CD4-positive, alpha-beta memory T cell (primary cell): ENCODE results near the gene PLET1. TPM values are rescaled to one million over a fixed set of nuclear protein-coding genes. Genes with fewer than 3 reads are reported as not detected.
"Not testable (repeated sequence)": the region's sequence is repeated elsewhere in the genome, so short reads cannot be mapped to it uniquely, and the experiment has no call there.

ENCODE experiments used
- CTCF ChIA-PET: fragments of 350-600 bp; sonication (Branson Sonifier 250); formaldehyde crosslinking; loops from one replicate; lab custom pipeline; 2021; ENCODE audit warnings: inconsistent platforms; ENCODE audit not compliant: partially characterized antibody; lab: Charles Lee
- POLR2A ChIA-PET: fragments of 350-600 bp; sonication (Branson Sonifier 250); formaldehyde crosslinking; loops from one replicate; lab custom pipeline; 2021; ENCODE audit not compliant: partially characterized antibody; lab: Charles Lee
- DNase-seq, 5 donors: peaks; one replicate each; pipeline versions ENCODE4 v3.0.0 to v3.0.0-alpha.2; 2020 to 2022; ENCODE audit warnings: mixed read lengths in 1 of 5
- H3K27ac ChIP-seq: one replicate; pipeline ENCODE4 v1.7.0; 2013; ENCODE audit warnings: low read depth, low read length
- H3K27me3 ChIP-seq: 2 replicates; pipeline ENCODE4 v1.7.0; 2013; ENCODE audit warnings: mild to moderate bottlenecking, low read length, moderate library complexity; ENCODE audit not compliant: insufficient read depth
- H3K36me3 ChIP-seq: 2 replicates; pipeline ENCODE4 v1.7.0; 2013; ENCODE audit warnings: mild to moderate bottlenecking, low read length, moderate library complexity; ENCODE audit not compliant: insufficient read depth
- H3K4me1 ChIP-seq: 2 replicates; pipeline ENCODE4 v1.7.0; 2013; ENCODE audit warnings: mild to moderate bottlenecking, low read length, moderate library complexity; ENCODE audit not compliant: insufficient read depth
- H3K4me3 ChIP-seq, 2 donors: one replicate each; pipeline ENCODE4 v1.7.0; 2013; ENCODE audit warnings: low read length in 2 of 2, mild to moderate bottlenecking in 1 of 2
- H3K9me3 ChIP-seq, 2 donors: one replicate each; pipeline ENCODE4 v1.7.0; 2013; ENCODE audit warnings: low read length in 2 of 2, control low read depth in 1 of 2; ENCODE audit not compliant: control insufficient read depth in 1 of 2
- H3K27ac Mint-ChIP-seq, 7 donors: one replicate each; pipeline ENCODE4 v1.8.0; 2020 to 2021; ENCODE audit warnings: mixed read lengths in 7 of 7, mild to moderate bottlenecking in 6 of 7, inconsistent platforms in 3 of 7, moderate library complexity in 3 of 7
- H3K27me3 Mint-ChIP-seq, 2 donors: one replicate each; pipeline ENCODE4 v1.8.0; 2020 to 2021; ENCODE audit warnings: mixed read lengths in 2 of 2
- H3K36me3 Mint-ChIP-seq, 2 donors: one replicate each; pipeline ENCODE4 v1.8.0; 2020 to 2021; ENCODE audit warnings: mixed read lengths in 2 of 2, inconsistent platforms in 1 of 2, mild to moderate bottlenecking in 1 of 2
- H3K4me1 Mint-ChIP-seq, 4 donors: one replicate each; pipeline ENCODE4 v1.8.0; 2020 to 2021; ENCODE audit warnings: mixed read lengths in 4 of 4, mild to moderate bottlenecking in 1 of 4
- H3K4me3 Mint-ChIP-seq, 8 donors: one replicate each; pipeline ENCODE4 v1.8.0; 2020 to 2021; ENCODE audit warnings: mixed read lengths in 8 of 8, mild to moderate bottlenecking in 7 of 8, moderate library complexity in 6 of 8, inconsistent platforms in 3 of 8
- H3K9me3 Mint-ChIP-seq, 8 donors: one replicate each; pipeline ENCODE4 v1.8.0; 2020 to 2021; ENCODE audit warnings: mixed read lengths in 8 of 8, mild to moderate bottlenecking in 5 of 8, inconsistent platforms in 3 of 8, moderate library complexity in 1 of 8
- intact Hi-C: fragments of 100-400 bp; cut with micrococcal nuclease; formaldehyde crosslinking; loops from one replicate; pipeline ENCODE4 v1.15.1; 2023
- polyA plus RNA-seq, 2 donors: library from polyadenylated mRNA; unstranded; fragments of 300-500 nt; fragmentation: Illumina TruSeq; gene quantifications; one replicate each; pipeline ENCODE4 v1.2.3, GENCODE V29; 2021
- total RNA-seq, 2 experiments: library from RNA; stranded (reverse); gene quantifications; one replicate each; pipeline ENCODE4 v1.2.3, GENCODE V29; 2021

PLET1 gene
- total and polyA plus RNA-seq, 4 experiments from 2014 or later, result not detected

- H3K27me3 ChIP-seq, result no peaks in the 10 kb centered on the region
- peaks cover 0 to 6% of the 10 kb centered on the region in 2 donors for H3K27me3 Mint-ChIP-seq
- no peak overlapping the region for H3K27ac Mint-ChIP-seq
- peaks cover 0 to 5% of the 10 kb centered on the region in 2 donors for H3K36me3 Mint-ChIP-seq
- ChIA-PET CTCF (no interaction called here), POLR2A (no interaction called here)
- H3K9me3 Mint-ChIP-seq, result no peaks in the 10 kb centered on the region
- no peak overlapping the region for H3K4me3 ChIP-seq
- DNase-seq, result no peak
- no peaks in the 10 kb centered on the region for H3K4me1 ChIP-seq
- H3K4me1 Mint-ChIP-seq, result peaks cover 0 to 20% (median 6%) of the 10 kb centered on the region in 4 donors
- intact Hi-C loops, result no loop called here
- H3K9me3 ChIP-seq, result no peaks in the 10 kb centered on the region
- no peaks in the 10 kb centered on the region for H3K36me3 ChIP-seq
- H3K4me3 Mint-ChIP-seq, result peak overlapping the region in 1 of 8 donors; percentile 65
- no peak overlapping the region for H3K27ac ChIP-seq
Observed at GRCh38 chr11:112210890-112211289, 49.8 kb downstream of the PLET1 start.

- POLR2A ChIA-PET, result no interaction called here
- CTCF ChIA-PET, result interaction anchor here (0.6 kb wide), 1 partner anchor 73 kb away, joined by 5 read pairs; no protein-coding TSS in a partner anchor
- Histone ChIP-seq H3K27ac (no peak overlapping the region), H3K4me1 (no peaks in the 10 kb centered on the region), H3K36me3 (no peaks in the 10 kb centered on the region), H3K9me3 (no peaks in the 10 kb centered on the region), H3K4me3 (no peak overlapping the region), H3K27me3 (no peaks in the 10 kb centered on the region)
- Mint-ChIP-seq H3K9me3 (peaks cover 0 to under 1% (median 0%) of the 10 kb centered on the region in 8 donors), H3K36me3 (peaks cover 0 to 12% of the 10 kb centered on the region in 2 donors), H3K4me1 (peaks cover 0 to 3% (median under 1%) of the 10 kb centered on the region in 4 donors), H3K27ac (no peak overlapping the region), H3K27me3 (peaks cover 3% of the 10 kb centered on the region in 2 donors), H3K4me3 (no peak overlapping the region)
- no peak for DNase-seq
- intact Hi-C loops, result no loop called here
Observed at GRCh38 chr11:112206071-112206470, 54.6 kb downstream of the PLET1 start.

- no peaks in the 10 kb centered on the region for H3K36me3 ChIP-seq
- no peak overlapping the region for H3K4me3 ChIP-seq
- no peak for DNase-seq
- Mint-ChIP-seq H3K27me3 (peaks cover 4 to 7% of the 10 kb centered on the region in 2 donors), H3K27ac (no peak overlapping the region), H3K4me3 (no peak overlapping the region), H3K36me3 (peaks cover 0 to 7% of the 10 kb centered on the region in 2 donors), H3K9me3 (peaks cover 0 to 8% (median 0%) of the 10 kb centered on the region in 8 donors), H3K4me1 (no peaks in the 10 kb centered on the region)
- H3K9me3 ChIP-seq, result no peaks in the 10 kb centered on the region
- H3K27ac ChIP-seq, result no peak overlapping the region
- ChIA-PET POLR2A (no interaction called here), CTCF (no interaction called here)
- H3K27me3 ChIP-seq, result no peaks in the 10 kb centered on the region
- intact Hi-C loops, result no loop called here
- H3K4me1 ChIP-seq, result no peaks in the 10 kb centered on the region
Observed at GRCh38 chr11:112200252-112200651, 60.4 kb downstream of the PLET1 start.

GRCh38 chr11:112199101-112199500 lies 61.6 kb downstream of the PLET1 start:
- DNase-seq, H3K4me1 Mint-ChIP-seq, H3K27me3 Mint-ChIP-seq, H3K9me3 ChIP-seq, H3K4me1 ChIP-seq, H3K9me3 Mint-ChIP-seq, H3K4me3 ChIP-seq, H3K27ac ChIP-seq, H3K27ac Mint-ChIP-seq, H3K27me3 ChIP-seq, H3K36me3 ChIP-seq, POLR2A ChIA-PET, H3K36me3 Mint-ChIP-seq, intact Hi-C loops, H3K4me3 Mint-ChIP-seq: not testable (repeated sequence)
- CTCF ChIA-PET, result interaction anchor here (0.8 to 1.5 kb wide), 2 partner anchors 80 to 1091 kb away, joined by 3 read pairs; no protein-coding TSS in a partner anchor

Other genes starting within 250 kb of the PLET1 start
- gene DLAT, start 235.5 kb downstream of the PLET1 start, total RNA-seq, result 10 to 100 TPM; 19.4 to 21.6 TPM
- gene DLAT, start 235.5 kb downstream of the PLET1 start, polyA plus RNA-seq, result 10 to 100 TPM; 27.7 to 33.4 TPM
- not detected for gene PIH1D2, start 186.8 kb downstream of the PLET1 start, total RNA-seq
- gene PIH1D2, start 186.8 kb downstream of the PLET1 start, polyA plus RNA-seq, result not detected
- 10 to 100 TPM; 20.9 to 21.2 TPM for gene NKAPD1, start 186.6 kb downstream of the PLET1 start, total RNA-seq
- gene NKAPD1, start 186.6 kb downstream of the PLET1 start, polyA plus RNA-seq, result 10 to 100 TPM in 1 of 2 donors, 1 to 10 TPM in 1; 7.7 to 14.2 TPM
- gene TIMM8B, start 174.1 kb downstream of the PLET1 start, total RNA-seq, result 10 to 100 TPM; 26.2 to 28.0 TPM
- 10 to 100 TPM; 54.1 to 65.9 TPM for gene TIMM8B, start 174.1 kb downstream of the PLET1 start, polyA plus RNA-seq
- gene SDHD, start 174.0 kb downstream of the PLET1 start, total RNA-seq, result 10 to 100 TPM; 61.2 to 65.5 TPM
- 100 to 1,000 TPM; 159 to 302 TPM for gene SDHD, start 174.0 kb downstream of the PLET1 start, polyA plus RNA-seq
- gene IL18, start 96.8 kb downstream of the PLET1 start, total RNA-seq, result under 1 TPM in 1 of 2 experiments, not detected in 1; 0.42 TPM
- gene IL18, start 96.8 kb downstream of the PLET1 start, polyA plus RNA-seq, result not detected
- gene TEX12, start 93.5 kb downstream of the PLET1 start, total RNA-seq, result under 1 TPM in 1 of 2 experiments, not detected in 1; 0.29 TPM
- gene TEX12, start 93.5 kb downstream of the PLET1 start, polyA plus RNA-seq, result not detected
- gene BCO2, start 85.3 kb downstream of the PLET1 start, total RNA-seq, result 1 to 10 TPM; 1.9 to 3.4 TPM
- under 1 TPM in 1 of 2 donors, not detected in 1; 0.62 TPM for gene BCO2, start 85.3 kb downstream of the PLET1 start, polyA plus RNA-seq
- 10 to 100 TPM; 23.6 to 26.9 TPM for gene PTS, start 34.4 kb downstream of the PLET1 start, total RNA-seq
- gene PTS, start 34.4 kb downstream of the PLET1 start, polyA plus RNA-seq, result 10 to 100 TPM; 11.2 to 11.4 TPM